ENCODE data around the gene SLC35A4. TPM values are rescaled to one million over a fixed set of nuclear protein-coding genes. Genes with fewer than 3 reads are reported as not detected.

The SLC35A4 gene
- total and polyA plus RNA-seq, 2 of the 13 experiments (the other 11 are each of a cell fraction or from before 2014, with no cell fraction given): 0.71 to 4.0 TPM

DNA sequence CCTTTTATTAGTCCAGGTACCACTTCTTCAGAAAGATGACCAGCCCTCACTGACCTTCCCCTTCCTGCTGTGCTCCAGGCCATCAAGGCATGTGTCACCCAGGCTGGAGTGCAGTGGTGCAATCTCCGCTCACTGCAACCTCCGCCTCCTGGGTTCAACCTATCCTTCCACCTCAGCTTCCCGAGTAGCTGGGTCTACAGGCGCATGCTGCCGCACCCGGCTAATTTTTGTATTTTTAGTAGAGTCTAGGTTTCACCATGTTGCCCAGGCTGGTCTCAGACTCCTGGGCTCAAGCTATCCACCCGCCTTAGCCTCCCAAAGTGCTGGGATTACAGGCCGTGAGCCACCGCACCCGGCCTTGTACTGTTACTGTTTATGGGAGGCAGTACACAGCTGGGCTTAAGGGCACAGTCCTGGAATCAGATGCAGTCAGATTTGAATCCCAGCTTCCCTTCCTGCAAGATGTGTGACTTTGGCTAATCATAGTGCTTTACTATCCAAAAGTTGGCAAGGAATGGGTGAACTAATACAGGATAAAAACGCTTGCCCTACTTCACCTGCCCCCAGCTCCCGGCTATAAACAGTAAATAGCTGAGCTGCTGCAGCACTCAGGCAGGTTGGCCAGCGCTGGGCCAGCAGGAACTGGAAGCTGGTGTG is 17.6 kb upstream of the SLC35A4 start:
- Histone ChIP-seq H3K4me2 (ENCODE audit: low read depth, low read length) (peak overlapping the region; percentile 81), H3K9me3 (ENCODE audit: low read length) (no peaks in the 10 kb centered on the region), H3K4me3 (replicated peaks in 1 of 3; ENCODE audit: insufficient read depth in 1 of 3, low read depth in 2 of 3, low read length in 3 of 3) (peak overlapping the region; percentile 21 to 69 (median 48); a peak in 5 of 6 replicates), H3K79me2 (ENCODE audit: insufficient read depth, low read length) (no peaks in the 10 kb centered on the region), H3K27me3 (ENCODE audit: control insufficient read depth in 1 of 2, insufficient read depth in 2 of 2, low read length in 2 of 2) (no peaks in the 10 kb centered on the region), H3K4me1 (ENCODE audit: insufficient read depth, low read length) (peaks cover 27% of the 10 kb centered on the region), H4K20me1 (ENCODE audit: insufficient read depth, low read length) (no peaks in the 10 kb centered on the region; the same call in 1 of the 2 replicates), H3K27ac (ENCODE audit: extremely low read length, insufficient read depth, low read length) (peak overlapping the region; percentile 86), H2AFZ (ENCODE audit: low read length) (no peak overlapping the region), H3K9ac (ENCODE audit: insufficient read depth, low read depth, low read length) (peak overlapping the region; percentile 69), H3K36me3 (replicated peaks in 1 of 2; ENCODE audit: control insufficient read depth in 1 of 2, insufficient read depth in 2 of 2, low read length in 2 of 2) (peaks cover 14 to 48% of the 10 kb centered on the region in 2 experiments)
- 0% methylated on average over 10 of the region's 13 CpGs for WGBS (ENCODE audit: low lambda C conversion rate)
- POLR2A ChIA-PET: interaction anchor here (0.8 to 4.5 kb wide), 18 partner anchors 9 to 184 kb away, joined by 3 to 70 read pairs (median 6); partner anchors contain the start of genes ANKHD1, HARS1, HARS2 and IK
- CTCF ChIA-PET (ENCODE audit: low intra/inter-chr PET ratio, low total read pairs): no interaction called here
- BruUV-seq (replicated peaks): no TSS peak
- in situ Hi-C loops (cut with HindIII; ENCODE audit: extremely low pct_ligation_motif_present, low pct_unique_long_range_greater_than_20kb): no loop called here
- intact Hi-C loops (cut with micrococcal nuclease; ENCODE audit: unreplicated experiment): loop anchor here (1.0 to 5.0 kb wide), 4 partner anchors 9 to 180 kb away; partner anchors contain the start of genes HARS1, HARS2 and TMCO6
- peak; percentile 73 for ATAC-seq
- peak; percentile 66 for DNase-seq (ENCODE audit: low spot score)
- peak; percentile 63 for FAIRE-seq
- TF ChIP-seq ZNF496 (CRISPR knock-in tag; IDR thresholded peaks at IDR 0.05; ENCODE audit: insufficient replicate concordance): no peak
- TF ChIP-seq, protein P1, sequence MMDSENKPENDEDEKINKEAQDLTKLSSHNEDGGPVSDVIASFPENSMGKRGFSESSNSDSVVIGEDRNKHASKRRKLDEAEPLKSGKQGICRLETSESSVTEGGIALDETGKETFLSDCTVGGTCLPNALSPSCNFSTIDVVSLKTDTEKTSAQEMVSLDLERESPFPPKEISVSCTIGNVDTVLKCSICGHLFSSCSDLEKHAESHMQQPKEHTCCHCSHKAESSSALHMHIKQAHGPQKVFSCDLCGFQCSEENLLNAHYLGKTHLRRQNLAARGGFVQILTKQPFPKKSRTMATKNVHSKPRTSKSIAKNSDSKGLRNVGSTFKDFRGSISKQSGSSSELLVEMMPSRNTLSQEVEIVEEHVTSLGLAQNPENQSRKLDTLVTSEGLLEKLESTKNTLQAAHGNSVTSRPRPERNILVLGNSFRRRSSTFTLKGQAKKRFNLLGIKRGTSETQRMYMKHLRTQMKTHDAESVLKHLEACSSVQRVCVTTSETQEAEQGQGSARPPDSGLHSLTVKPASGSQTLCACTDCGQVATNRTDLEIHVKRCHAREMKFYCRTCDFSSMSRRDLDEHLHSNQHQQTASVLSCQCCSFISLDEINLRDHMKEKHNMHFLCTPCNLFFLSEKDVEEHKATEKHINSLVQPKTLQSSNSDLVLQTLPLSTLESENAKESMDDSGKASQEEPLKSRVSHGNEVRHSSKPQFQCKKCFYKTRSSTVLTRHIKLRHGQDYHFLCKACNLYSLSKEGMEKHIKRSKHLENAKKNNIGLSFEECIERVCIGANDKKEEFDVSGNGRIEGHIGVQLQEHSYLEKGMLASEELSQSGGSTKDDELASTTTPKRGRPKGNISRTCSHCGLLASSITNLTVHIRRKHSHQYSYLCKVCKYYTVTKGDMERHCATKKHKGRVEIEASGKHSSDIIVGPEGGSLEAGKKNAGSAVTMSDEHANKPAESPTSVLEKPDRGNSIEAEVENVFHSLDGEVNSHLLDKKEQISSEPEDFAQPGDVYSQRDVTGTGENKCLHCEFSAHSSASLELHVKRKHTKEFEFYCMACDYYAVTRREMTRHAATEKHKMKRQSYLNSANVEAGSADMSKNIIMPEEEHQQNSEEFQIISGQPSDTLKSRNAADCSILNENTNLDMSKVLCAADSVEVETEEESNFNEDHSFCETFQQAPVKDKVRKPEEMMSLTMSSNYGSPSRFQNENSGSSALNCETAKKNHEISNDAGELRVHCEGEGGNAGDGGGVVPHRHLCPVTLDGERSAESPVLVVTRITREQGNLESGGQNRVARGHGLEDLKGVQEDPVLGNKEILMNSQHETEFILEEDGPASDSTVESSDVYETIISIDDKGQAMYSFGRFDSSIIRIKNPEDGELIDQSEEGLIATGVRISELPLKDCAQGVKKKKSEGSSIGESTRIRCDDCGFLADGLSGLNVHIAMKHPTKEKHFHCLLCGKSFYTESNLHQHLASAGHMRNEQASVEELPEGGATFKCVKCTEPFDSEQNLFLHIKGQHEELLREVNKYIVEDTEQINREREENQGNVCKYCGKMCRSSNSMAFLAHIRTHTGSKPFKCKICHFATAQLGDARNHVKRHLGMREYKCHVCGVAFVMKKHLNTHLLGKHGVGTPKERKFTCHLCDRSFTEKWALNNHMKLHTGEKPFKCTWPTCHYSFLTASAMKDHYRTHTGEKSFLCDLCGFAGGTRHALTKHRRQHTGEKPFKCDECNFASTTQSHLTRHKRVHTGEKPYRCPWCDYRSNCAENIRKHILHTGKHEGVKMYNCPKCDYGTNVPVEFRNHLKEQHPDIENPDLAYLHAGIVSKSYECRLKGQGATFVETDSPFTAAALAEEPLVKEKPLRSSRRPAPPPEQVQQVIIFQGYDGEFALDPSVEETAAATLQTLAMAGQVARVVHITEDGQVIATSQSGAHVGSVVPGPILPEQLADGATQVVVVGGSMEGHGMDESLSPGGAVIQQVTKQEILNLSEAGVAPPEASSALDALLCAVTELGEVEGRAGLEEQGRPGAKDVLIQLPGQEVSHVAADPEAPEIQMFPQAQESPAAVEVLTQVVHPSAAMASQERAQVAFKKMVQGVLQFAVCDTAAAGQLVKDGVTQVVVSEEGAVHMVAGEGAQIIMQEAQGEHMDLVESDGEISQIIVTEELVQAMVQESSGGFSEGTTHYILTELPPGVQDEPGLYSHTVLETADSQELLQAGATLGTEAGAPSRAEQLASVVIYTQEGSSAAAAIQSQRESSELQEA (CRISPR knock-in tag; IDR thresholded peaks at IDR 0.05; ENCODE audit: not compliant biosample characterization): peak; percentile 74
- TF ChIP-seq NR2F6 (IDR thresholded peaks at IDR 0.05): no peak
- 0 out of 2 replicates have a peak, but pooled peaks have one; percentile 10 for TF ChIP-seq NR2F6 (CRISPR knock-in tag; IDR thresholded peaks at IDR 0.05)
- no peak for TF ChIP-seq SNAI1 (CRISPR knock-in tag; IDR thresholded peaks at IDR 0.05; ENCODE audit: borderline replicate concordance)
- TF ChIP-seq, protein P2, sequence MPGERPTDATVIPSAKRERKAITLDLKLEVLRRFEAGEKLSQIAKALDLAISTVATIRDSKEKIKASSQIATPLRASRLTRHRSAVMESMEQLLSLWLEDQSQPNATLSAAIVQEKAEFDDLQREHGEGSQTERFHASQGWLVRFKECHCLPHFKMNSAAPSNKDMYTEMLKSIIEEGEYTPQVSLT (CRISPR knock-in tag; IDR thresholded peaks at IDR 0.05; ENCODE audit: borderline replicate concordance, low read depth): no peak
- TF ChIP-seq, protein P3, sequence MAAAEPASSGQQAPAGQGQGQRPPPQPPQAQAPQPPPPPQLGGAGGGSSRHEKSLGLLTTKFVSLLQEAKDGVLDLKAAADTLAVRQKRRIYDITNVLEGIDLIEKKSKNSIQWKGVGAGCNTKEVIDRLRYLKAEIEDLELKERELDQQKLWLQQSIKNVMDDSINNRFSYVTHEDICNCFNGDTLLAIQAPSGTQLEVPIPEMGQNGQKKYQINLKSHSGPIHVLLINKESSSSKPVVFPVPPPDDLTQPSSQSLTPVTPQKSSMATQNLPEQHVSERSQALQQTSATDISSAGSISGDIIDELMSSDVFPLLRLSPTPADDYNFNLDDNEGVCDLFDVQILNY (CRISPR knock-in tag; conservative IDR thresholded peaks at IDR 0.05): no peak
- peak; percentile 73 for TF ChIP-seq ASH2L (IDR thresholded peaks at IDR 0.05; ENCODE audit: insufficient read length, low read depth, low read length)
- peak; percentile 42; the same call in 1 of the 2 replicates for TF ChIP-seq ZSCAN29 (CRISPR knock-in tag; conservative IDR thresholded peaks at IDR 0.05)
- 0 out of 2 replicates have a peak, but pooled peaks have one; percentile 8 for TF ChIP-seq SP5 (CRISPR knock-in tag; IDR thresholded peaks at IDR 0.05; ENCODE audit: borderline replicate concordance, low read depth)
- peak; percentile 76 for TF ChIP-seq TEAD3 (CRISPR knock-in tag; optimal IDR thresholded peaks at IDR 0.05; ENCODE audit: borderline replicate concordance)
- TF ChIP-seq PHF8 (CRISPR knock-in tag; IDR thresholded peaks at IDR 0.05): peak; percentile 42; the same call in 1 of the 2 replicates
- peak; percentile 86 for TF ChIP-seq CEBPB (IDR thresholded peaks at IDR 0.05; ENCODE audit: borderline replicate concordance, low read depth, low read length)
- TF ChIP-seq ESRRA (CRISPR knock-in tag; IDR thresholded peaks at IDR 0.05; ENCODE audit: low read depth): 0 out of 2 replicates have a peak, but pooled peaks have one; percentile 35
- no peak for TF ChIP-seq CBX1 (IDR thresholded peaks at IDR 0.05; ENCODE audit: low read depth)

Data from HepG2 (cell line).